Mesothelial cell of epicardium (in vitro differentiated cells): ENCODE results near the gene PTDSS2. TPM values are rescaled to one million over a fixed set of nuclear protein-coding genes. Genes with fewer than 3 reads are reported as not detected.

Experiments used
- DNase-seq, 2 experiments: peaks; one replicate each; pipeline ENCODE4 v3.0.0; 2021; ENCODE audit warnings: low spot score in 2 of 2; ENCODE audit not compliant: unreplicated experiment in 2 of 2
- H3K27ac Mint-ChIP-seq: 2 replicates; pipeline ENCODE4 v1.8.0; 2021; ENCODE audit warnings: mixed read lengths
- H3K27me3 Mint-ChIP-seq: 2 replicates; pipeline ENCODE4 v1.8.0; 2021; ENCODE audit warnings: low read depth, mixed read lengths
- H3K36me3 Mint-ChIP-seq: 2 replicates; pipeline ENCODE4 v1.8.0; 2021; ENCODE audit warnings: mixed read lengths
- H3K4me1 Mint-ChIP-seq: 2 replicates; pipeline ENCODE4 v1.8.0; 2021; ENCODE audit warnings: mixed read lengths
- H3K4me3 Mint-ChIP-seq: 2 replicates; pipeline ENCODE4 v1.8.0; 2021; ENCODE audit warnings: mild to moderate bottlenecking, moderate library complexity, mixed read lengths
- H3K9me3 Mint-ChIP-seq: 2 replicates; pipeline ENCODE4 v1.8.0; 2021; ENCODE audit warnings: mixed read lengths
- CTCF ChIP-seq: fragments of 200-600 bp; sonication (generic); IDR thresholded peaks from one replicate; pipeline ENCODE4 v1.5.0; 2021; ENCODE audit warnings: antibody characterized with exemption; ENCODE audit not compliant: unreplicated experiment
- total RNA-seq: library from RNA; stranded (reverse); gene quantifications from 3 replicates; pipeline ENCODE4 v1.2.1, GENCODE V29; 2021

The PTDSS2 gene
- total RNA-seq, 1 donor from 2014 or later, result 49.7 TPM

- H3K4me1 Mint-ChIP-seq, result peaks cover 18% of the 10 kb centered on the region
- DNase-seq, result no peak
- no peaks in the 10 kb centered on the region for H3K36me3 Mint-ChIP-seq
- H3K9me3 Mint-ChIP-seq, result no peaks in the 10 kb centered on the region
- no peak for TF ChIP-seq CTCF
- H3K27ac Mint-ChIP-seq, result no peak overlapping the region
- peaks cover 15% of the 10 kb centered on the region for H3K27me3 Mint-ChIP-seq
- no peak overlapping the region for H3K4me3 Mint-ChIP-seq
Observed at GRCh38 chr11:414318-414857, 35.7 kb upstream of the PTDSS2 start.

DNA sequence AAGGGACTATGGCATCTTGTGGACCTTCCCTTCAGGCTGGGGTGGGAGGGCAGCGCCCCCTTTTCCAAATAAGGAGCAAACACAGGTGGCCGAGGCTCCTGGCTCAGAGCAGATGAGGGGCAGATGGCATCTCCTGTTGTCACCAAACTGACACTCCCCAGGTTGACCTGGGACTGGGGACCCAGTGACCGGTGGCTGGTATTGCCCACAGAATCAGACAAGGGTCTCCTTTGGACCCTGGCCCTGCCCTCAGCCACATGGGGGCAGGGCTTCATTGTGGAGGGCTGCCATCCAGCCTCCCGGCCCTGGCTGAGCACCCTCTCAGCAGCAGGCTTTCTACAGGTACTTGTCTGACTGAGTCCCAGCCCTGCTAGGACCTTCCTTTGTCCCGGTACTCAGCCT lies 34.4 kb upstream of the PTDSS2 start:
- peak overlapping the region; percentile 53 for H3K4me3 Mint-ChIP-seq
- no peak for DNase-seq

DNA sequence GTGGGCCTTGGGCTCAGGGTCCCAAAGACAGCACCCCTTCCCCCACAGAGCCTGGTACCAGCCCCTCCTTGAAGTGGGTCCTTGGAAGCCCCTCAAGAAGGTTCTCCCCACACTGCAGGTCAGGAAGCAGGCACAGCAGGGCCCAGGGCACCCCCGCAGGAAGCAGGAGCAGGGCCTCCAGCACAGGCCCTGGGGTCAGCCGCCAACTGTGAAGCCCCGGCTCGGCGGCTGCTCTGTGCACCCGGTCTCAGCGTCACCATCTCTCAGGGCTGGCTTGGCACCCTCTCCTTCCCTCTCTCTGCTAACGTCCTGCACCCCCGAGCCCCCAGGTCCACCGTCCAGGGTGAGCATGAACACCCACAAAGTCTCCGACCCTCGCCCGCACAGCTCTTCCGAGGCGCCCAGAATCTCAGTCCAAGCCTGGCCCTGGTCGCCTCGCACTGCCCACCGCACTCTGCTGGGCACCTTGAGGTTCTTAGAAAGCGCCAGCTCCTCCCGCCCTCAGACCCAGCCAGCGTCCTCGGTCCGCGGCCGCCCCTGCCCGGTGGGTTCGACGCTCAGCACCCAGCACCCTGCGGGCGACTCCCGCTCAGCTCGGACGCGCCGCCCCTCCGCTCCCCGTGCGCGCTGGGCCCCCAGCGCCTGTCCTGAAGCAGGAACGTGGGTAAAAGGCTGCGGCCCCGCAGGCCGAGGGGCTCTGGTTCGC lies 33.9 kb upstream of the PTDSS2 start:
- no peak for TF ChIP-seq CTCF

More for the DNA sequence above, 34.4 kb upstream of the PTDSS2 start:
- Mint-ChIP-seq H3K27me3 (peaks cover 15% of the 10 kb centered on the region), H3K4me1 (peaks cover 18% of the 10 kb centered on the region), H3K9me3 (no peaks in the 10 kb centered on the region), H3K27ac (no peak overlapping the region), H3K36me3 (no peaks in the 10 kb centered on the region)
- TF ChIP-seq CTCF, result no peak

DNA sequence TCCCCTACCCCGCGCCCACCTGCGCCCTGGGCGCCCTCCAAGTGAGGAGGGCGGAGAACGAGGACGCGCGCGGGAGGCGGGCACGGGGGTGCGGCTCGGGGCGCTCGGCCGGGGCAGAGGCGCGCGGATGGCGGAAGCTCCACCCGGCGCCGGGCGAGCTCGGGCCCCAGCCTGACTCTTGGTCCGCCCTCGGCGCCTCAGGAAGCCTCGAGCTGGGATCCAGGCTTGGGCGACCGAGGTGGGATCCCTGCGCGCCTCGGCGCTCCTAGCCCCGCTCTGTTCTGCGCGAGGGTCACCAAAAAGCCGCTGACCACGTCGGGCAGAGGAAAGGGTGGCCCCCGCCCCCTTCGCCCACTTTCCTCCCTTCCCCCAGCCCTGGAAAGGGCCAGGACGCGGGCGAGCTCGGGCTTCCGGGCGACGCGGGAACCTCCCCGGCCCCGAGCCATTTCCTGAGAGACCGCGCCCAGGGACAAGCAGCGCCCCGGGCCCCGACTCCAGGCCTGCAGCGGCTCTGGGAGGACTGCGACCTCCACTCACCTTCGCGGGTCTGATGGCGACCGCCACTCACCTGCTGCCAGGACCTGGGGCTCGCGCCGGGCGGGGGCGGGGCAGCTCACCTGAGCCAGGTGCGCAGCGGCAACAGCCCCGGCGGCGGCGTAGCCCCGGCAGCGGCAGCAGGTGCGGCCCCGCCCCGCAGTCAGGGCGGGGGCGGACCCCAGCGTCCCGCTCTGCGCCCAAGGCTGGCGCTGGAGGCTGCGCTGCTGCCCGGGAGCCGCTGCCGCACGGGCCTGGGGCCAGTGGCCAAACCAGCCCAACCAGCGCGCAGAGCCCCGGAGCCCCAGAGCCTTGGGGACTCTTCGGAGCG lies 33.1 kb upstream of the PTDSS2 start:
- H3K27me3 Mint-ChIP-seq, result peaks cover 15% of the 10 kb centered on the region
- H3K36me3 Mint-ChIP-seq, result no peaks in the 10 kb centered on the region
- no peak for DNase-seq
- no peak overlapping the region for H3K27ac Mint-ChIP-seq
- H3K4me1 Mint-ChIP-seq, result peaks cover 20% of the 10 kb centered on the region
- H3K4me3 Mint-ChIP-seq, result peak overlapping the region; percentile 55
- no peaks in the 10 kb centered on the region for H3K9me3 Mint-ChIP-seq
- no peak for TF ChIP-seq CTCF

More for the DNA sequence above, 33.9 kb upstream of the PTDSS2 start:
- Mint-ChIP-seq H3K27me3 (peaks cover 15% of the 10 kb centered on the region), H3K27ac (no peak overlapping the region), H3K4me3 (peak overlapping the region; percentile 53), H3K9me3 (no peaks in the 10 kb centered on the region), H3K4me1 (peaks cover 18% of the 10 kb centered on the region), H3K36me3 (no peaks in the 10 kb centered on the region)
- DNase-seq, result no peak

DNA sequence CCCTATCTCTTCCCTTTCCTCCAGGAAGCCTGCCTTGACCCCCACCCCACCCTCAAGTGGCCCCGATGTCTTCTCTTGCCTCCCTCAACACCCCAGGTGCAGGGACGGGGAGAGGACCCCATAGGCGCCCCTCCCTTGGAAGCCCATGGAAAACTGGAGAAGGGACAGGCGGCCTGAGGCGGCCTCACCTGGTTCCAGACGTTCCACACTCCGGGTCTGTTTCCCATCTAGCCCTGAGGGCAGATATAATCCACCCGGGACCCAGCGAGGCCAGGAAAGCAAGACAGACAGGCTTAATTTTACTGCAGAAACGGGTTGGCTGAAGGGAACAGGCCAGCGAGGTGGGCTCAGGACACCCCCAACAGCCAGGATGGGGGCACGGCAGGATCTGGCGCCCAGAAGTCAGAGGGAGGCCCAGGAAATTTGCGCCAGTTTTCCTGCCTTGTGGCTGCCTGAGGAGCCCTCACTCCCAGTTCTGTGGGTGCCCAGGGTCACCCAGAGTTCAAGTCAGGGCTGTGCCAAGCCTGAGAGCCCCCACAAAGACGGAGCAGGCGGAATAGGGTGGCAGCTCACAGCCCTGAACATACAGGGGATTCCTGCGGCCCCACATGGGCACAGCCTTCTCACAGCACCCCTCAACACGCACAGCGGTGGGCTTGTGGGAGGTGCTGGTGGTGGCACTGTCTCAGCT lies 32.3 kb upstream of the PTDSS2 start:
- Mint-ChIP-seq H3K36me3 (no peaks in the 10 kb centered on the region), H3K27me3 (peaks cover 15% of the 10 kb centered on the region), H3K27ac (peak overlapping the region; percentile 43), H3K4me3 (peak overlapping the region; percentile 67), H3K4me1 (peaks cover 25% of the 10 kb centered on the region), H3K9me3 (no peaks in the 10 kb centered on the region)
- no peak for DNase-seq
- no peak for TF ChIP-seq CTCF
